ENCODE data around the gene HOXC13.

The HOXC13 gene

DNA sequence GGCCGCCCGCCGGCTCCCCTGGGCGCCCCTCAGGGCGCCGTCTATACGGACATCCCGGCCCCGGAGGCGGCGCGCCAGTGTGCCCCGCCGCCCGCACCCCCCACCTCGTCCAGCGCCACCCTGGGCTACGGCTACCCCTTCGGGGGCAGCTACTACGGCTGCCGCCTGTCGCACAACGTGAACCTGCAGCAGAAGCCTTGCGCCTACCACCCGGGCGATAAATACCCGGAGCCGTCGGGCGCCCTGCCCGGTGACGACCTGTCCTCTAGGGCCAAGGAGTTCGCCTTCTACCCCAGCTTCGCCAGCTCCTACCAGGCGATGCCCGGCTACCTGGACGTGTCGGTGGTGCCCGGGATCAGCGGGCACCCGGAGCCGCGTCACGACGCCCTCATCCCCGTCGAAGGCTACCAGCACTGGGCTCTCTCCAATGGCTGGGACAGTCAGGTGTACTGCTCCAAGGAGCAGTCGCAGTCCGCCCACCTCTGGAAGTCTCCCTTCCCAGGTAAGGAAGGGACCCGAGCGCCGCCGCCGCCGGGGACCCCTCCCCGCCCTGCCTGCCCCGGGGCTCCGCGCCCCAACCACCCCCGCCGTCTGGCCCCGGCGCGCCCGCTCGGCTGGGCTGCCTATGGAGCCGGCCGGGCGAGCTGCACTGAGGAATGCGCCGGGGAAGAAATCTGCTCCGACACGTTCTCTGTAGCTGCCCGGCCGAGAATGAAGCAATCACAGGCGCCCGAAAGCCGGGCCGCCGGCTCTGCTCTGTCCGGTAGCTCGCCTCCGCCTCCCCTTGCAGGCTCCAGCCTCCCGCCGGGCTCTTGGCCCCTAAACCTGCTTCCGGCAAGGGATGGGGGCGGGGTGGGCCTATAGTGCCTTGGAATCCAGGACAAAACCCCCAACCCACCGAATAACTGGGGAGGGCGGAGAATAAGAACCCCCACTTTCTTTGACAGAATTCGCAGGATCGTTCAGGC is 794 bp downstream of the HOXC13 start:
- DNase-seq: no peak

DNA sequence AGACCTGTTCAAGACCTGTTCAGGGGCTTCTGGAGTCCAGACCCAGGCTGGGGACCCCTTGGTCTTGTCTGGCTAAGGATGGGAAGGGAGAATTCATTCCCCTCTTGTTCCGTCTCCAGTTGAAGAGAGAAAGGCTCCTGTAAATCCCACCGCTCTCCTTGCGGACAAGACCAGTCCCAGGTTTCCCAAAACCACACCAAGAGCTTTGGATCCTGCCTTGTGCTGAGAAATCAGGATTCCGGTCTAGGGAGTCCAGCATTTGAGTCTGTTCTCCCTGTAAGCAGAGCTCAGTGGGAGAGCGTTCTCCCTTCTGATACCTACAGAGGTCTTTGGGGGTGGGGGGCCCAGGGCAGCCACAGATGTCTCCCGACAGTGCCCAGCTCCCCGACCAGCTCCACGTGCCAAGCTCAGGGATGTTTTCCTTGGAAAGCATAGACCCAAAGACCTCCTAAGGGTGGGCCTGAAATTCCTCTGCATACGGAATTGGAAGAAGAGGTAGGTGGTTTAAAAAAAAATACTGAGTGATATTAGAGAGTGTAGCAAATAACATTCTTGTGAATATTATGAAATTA is 1.9 kb downstream of the HOXC13 start:
- DNase-seq: no peak

DNA sequence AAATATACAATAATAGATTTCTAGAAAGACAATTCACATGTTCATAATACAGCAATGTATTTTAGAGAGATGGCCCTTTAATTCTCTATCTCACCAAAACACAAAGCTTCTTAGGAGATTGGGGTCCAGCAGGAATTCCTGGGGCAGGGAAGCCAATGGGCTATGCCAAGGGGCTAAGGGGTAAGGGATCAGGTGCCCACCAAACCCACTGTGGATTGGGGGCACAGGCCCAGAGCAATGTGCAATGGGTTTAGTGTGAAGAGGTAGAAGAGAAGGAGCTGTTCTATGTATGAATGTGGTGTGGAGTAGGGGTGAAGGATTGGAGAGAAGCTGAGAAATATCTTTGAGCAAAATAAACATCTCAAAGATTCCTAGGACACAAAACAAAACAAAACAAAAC is 2.6 kb downstream of the HOXC13 start:
- DNase-seq: no peak

GRCh38 chr12:53941750-53942149 is 3.1 kb downstream of the HOXC13 start:
- no peak for DNase-seq

DNA sequence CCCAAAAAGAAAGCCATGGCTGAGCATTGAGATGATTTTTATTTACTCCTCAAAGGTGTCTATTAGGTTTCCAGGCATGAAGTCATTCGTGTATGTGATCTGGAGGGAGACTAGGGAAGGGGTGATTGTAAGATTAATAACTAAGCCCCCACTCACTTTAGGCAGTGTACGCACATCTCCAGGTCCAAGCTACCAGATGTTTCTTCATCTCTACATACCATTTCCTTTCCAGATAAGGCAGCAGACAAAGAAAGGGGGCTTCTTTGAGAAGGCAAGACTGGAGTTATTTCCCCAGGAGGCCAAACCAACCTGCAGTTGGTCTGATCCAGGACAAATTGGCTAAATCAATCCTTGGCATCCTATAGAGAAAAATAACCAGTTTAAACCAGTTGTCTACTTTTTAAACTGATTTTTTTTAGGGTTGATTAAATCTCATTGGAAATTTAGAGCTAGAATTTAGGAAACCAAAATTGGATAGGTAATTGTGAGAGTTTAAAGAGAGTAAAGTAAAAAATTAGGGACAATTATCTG is 3.9 kb downstream of the HOXC13 start:
- no peak for DNase-seq

DNA sequence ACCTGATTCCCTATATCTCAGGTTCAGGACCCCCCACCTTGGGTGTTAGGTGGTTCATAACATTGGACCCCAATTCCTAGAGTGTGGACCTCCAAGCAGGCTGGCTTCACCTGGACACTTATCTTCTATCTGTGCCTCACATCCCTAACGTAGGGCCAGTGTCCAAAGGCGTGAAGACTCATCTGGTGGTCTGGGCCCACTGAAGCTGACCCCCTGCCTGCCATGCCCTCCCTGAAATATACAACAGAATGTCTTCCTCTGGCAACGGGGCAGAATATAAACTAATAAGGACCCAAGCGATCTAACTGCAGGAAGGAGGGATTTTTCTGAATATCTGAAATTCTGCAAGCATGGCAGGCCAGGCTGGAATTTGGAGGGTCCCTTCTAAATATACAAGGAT is 5.6 kb downstream of the HOXC13 start:
- DNase-seq: no peak

DNA sequence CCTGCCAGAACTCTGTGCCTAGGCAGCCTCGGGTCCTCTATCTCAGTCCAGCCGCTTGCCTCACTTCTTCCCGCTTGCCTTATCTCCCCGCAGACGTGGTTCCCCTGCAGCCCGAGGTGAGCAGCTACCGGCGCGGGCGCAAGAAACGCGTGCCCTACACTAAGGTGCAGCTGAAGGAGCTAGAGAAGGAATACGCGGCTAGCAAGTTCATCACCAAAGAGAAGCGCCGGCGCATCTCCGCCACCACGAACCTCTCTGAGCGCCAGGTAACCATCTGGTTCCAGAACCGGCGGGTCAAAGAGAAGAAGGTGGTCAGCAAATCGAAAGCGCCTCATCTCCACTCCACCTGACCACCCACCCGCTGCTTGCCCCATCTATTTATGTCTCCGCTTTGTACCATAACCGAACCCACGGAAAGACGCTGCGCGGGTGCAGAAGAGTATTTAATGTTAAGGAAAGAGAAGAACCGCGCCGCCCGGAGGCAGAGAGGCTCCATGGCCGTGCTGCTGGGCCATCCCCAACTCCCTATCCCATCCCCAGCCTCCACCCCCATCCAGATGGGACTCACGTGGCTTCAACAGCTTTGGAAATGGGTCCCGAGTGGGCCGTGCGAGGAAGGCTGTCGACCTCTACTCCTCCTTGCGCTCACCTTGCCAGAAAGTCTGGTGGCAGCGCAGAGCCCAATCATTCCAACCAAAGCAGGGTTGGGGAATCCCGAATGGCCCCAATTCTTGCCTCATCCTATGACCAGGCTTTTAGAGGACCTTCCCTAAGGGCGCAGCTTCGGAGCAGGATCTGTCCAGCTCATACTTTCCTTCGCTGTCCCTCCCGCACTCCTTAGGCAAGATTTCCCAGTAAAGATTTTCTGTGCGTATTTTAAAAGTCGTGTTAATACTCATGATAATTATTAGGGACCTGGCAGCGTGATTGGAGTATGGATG is 6.5 kb downstream of the HOXC13 start:
- no peak for DNase-seq

DNA sequence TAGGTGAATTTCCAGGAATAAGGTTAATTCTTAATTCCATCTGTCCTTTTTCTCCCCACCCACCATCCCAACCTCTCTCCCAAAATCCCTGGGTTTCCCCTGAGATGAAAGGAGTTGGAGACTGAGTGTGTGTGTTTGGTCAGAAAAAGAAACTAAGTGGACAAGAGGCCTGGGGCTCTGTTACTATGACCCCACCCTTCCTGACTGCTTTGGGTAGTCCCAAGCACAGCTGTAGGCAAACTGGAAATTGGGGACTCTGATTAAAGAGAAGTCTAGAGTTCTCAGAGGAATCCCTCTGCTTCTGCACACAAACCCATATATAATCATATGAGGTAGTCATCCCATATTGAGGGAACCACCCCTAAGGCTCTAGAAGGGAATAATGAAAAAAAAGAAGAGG is 9.1 kb downstream of the HOXC13 start:
- DNase-seq: no peak

- DNase-seq: no peak
These were observed 10.3 kb downstream of the HOXC13 start for GRCh38 chr12:53948650-53949593.

DNA sequence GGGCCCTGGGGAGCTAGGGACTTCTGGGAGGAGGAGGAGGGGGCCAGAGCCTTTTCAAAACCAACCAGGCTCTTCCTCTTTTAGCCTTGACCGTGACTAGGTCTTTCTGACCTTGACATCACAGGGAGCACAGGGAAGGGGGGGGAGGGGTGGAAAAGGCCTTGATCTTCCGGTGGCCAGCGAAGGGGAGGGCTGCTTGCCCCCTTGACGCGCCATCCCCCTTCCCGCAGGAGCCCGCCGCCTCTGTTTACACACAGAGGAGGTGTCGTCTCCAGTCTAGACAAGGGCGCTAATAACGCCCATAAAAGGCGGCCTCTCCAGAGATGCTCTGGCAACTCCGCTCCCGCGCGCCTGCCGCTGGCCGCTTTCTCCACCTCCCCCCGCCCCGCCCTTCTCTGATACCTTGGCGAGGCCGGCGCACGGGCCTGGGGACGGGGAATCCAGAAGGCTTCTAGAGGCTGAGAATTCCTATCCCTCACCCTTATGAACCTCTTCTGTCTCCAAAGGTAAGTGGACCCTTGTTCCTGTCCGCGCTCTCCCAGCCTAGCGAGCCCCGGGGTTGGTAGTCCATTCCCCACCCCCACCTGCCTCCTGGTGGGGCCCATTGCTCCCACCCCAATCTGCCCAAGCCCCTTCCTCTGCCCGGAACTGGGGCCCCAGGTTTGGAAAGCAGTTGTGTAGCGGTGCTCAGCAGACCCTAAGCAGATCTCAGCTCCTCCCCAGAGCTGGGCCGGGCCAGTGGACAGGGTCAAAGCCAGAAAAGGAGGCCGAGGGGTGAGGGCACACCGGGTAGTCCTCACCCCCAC is 11.2 kb downstream of the HOXC13 start:
- DNase-seq: no peak

- DNase-seq: no peak
These were observed 11.8 kb downstream of the HOXC13 start for GRCh38 chr12:53950437-53950773.

- DNase-seq: no peak
These were observed 12.4 kb downstream of the HOXC13 start for GRCh38 chr12:53950789-53951576.

GRCh38 chr12:53951577-53952334 is 13.1 kb downstream of the HOXC13 start:
- no peak for DNase-seq

GRCh38 chr12:53952335-53952694 is 13.7 kb downstream of the HOXC13 start:
- no peak for DNase-seq

GRCh38 chr12:53952871-53953734 is 14.5 kb downstream of the HOXC13 start:
- DNase-seq: no peak

- DNase-seq: no peak
These were observed 15.4 kb downstream of the HOXC13 start for GRCh38 chr12:53953831-53954693.

- no peak for DNase-seq
These were observed 16.0 kb downstream of the HOXC13 start, which contains the start of gene HOXC12 for GRCh38 chr12:53954694-53955035. HOXC12 (plus strand) TSS chr12:53954903; CDS start chr12:53954930, 27 bp downstream.
